ENCODE results near the gene SSBP4.

The SSBP4 gene

DNA sequence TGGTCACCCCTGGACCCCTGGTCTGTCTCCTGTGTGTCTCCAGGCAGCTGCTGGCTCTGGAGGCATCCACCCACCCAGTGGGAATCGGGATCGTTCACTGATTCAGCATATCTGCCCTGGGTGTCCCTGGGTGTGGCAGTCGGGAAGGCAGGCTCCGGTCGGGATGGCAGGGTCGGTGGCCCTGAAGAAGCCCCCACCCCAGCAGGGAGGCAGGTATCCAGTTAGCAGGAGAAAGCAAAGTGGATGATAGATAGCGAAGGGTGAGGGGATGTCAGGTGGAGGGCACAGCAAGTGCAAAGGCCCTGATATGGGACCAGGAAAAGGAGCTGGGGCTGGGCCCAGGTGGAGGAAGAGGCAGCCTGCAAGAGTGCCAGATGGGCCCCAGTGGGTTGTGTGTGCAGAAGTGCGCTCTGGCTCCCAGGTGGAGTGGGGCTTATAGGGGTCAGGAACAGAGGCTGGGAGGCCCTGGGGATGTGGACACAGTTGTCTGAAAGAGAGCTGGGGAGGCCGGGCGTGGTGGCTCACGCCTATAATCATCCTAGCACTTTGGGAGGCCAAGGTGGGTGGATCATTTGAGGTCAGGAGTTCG lies 2.3 kb downstream of the SSBP4 start:
- POLR2A ChIA-PET: interaction anchor here (1.2 to 1.9 kb wide), 3 partner anchors 13 to 140 kb away, joined by 3 to 5 read pairs (median 4); partner anchors contain the start of gene JUND
- CTCF ChIA-PET: interaction anchor here (0.7 kb wide), 1 partner anchor 165 kb away, joined by 3 read pairs; no protein-coding TSS in a partner anchor
- TF ChIP-seq FOXA1 (IDR thresholded peaks at IDR 0.05) (no peak), BHLHE40 (IDR thresholded peaks at IDR 0.05; ENCODE audit: borderline replicate concordance) (no peak), FOXK2 (IDR thresholded peaks at IDR 0.05) (no peak), HDGF (IDR thresholded peaks at IDR 0.05; ENCODE audit: borderline replicate concordance) (no peak), SUZ12 (IDR thresholded peaks at IDR 0.05) (no peak), CTBP1 (IDR thresholded peaks at IDR 0.05; ENCODE audit: borderline replicate concordance) (no peak)
- DNase-seq (ENCODE audit: extremely low spot score): no peak

DNA sequence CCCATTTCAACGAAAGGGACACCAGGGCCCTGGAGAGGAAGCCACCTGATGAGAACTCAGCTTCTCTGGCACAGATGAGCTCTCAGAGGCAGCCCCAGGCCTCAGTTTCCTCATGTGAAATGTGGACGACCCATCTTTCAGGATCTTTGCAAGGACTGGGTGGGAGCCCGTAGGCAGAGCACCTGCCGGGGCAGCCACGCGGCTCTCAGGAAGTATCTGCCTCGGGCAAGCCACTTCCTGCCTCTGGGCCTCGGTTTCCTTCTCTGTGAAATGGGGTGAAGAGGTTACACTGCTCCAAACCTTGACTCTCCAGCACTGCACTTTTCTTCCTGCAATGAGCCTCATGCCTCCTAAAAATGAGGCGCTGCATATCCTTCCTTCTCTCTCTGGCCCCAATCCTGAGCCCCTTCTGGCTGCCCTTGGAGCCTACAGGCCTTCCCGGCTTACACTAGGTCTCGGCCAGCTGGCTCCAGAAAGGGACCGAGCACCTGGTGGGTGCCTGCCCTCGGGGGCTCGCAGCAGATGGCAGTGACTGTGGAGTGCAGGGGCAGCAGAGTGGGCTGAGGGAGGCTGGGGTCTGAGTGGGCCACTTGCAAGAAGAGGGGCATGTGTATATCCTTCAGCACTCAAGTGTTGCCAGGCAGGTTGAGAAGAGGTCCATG lies 3.5 kb downstream of the SSBP4 start:
- ChIA-PET POLR2A (interaction anchor here (0.7 to 1.5 kb wide), 4 partner anchors 9 to 141 kb away, joined by 3 to 4 read pairs (median 4); partner anchors contain the start of gene JUND), CTCF (no interaction called here)
- TF ChIP-seq, protein P1, sequence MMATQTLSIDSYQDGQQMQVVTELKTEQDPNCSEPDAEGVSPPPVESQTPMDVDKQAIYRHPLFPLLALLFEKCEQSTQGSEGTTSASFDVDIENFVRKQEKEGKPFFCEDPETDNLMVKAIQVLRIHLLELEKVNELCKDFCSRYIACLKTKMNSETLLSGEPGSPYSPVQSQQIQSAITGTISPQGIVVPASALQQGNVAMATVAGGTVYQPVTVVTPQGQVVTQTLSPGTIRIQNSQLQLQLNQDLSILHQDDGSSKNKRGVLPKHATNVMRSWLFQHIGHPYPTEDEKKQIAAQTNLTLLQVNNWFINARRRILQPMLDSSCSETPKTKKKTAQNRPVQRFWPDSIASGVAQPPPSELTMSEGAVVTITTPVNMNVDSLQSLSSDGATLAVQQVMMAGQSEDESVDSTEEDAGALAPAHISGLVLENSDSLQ (IDR thresholded peaks at IDR 0.05): no peak
- TF ChIP-seq TARDBP (IDR thresholded peaks at IDR 0.05): no peak
- TF ChIP-seq ARNT (IDR thresholded peaks at IDR 0.05): no peak
- no peak for TF ChIP-seq NFRKB (IDR thresholded peaks at IDR 0.05)
- no peak for TF ChIP-seq FOXA1 (IDR thresholded peaks at IDR 0.05)
- TF ChIP-seq BHLHE40 (IDR thresholded peaks at IDR 0.05; ENCODE audit: borderline replicate concordance): no peak
- TF ChIP-seq HDGF (IDR thresholded peaks at IDR 0.05; ENCODE audit: borderline replicate concordance): no peak
- no peak for TF ChIP-seq SP1 (IDR thresholded peaks at IDR 0.05)
- TF ChIP-seq CTBP1 (IDR thresholded peaks at IDR 0.05; ENCODE audit: borderline replicate concordance): no peak
- TF ChIP-seq FOXK2 (IDR thresholded peaks at IDR 0.05): no peak
- TF ChIP-seq ZNF384 (IDR thresholded peaks at IDR 0.05): no peak
- no peak for TF ChIP-seq LEF1 (IDR thresholded peaks at IDR 0.05; ENCODE audit: borderline replicate concordance)
- TF ChIP-seq ELF4 (IDR thresholded peaks at IDR 0.05): no peak
- TF ChIP-seq L3MBTL2 (conservative IDR thresholded peaks at IDR 0.05): no peak
- TF ChIP-seq FOXM1 (IDR thresholded peaks at IDR 0.05; ENCODE audit: borderline replicate concordance): no peak
- no peak for TF ChIP-seq SUZ12 (IDR thresholded peaks at IDR 0.05)
- no peak for DNase-seq (ENCODE audit: extremely low spot score)

DNA sequence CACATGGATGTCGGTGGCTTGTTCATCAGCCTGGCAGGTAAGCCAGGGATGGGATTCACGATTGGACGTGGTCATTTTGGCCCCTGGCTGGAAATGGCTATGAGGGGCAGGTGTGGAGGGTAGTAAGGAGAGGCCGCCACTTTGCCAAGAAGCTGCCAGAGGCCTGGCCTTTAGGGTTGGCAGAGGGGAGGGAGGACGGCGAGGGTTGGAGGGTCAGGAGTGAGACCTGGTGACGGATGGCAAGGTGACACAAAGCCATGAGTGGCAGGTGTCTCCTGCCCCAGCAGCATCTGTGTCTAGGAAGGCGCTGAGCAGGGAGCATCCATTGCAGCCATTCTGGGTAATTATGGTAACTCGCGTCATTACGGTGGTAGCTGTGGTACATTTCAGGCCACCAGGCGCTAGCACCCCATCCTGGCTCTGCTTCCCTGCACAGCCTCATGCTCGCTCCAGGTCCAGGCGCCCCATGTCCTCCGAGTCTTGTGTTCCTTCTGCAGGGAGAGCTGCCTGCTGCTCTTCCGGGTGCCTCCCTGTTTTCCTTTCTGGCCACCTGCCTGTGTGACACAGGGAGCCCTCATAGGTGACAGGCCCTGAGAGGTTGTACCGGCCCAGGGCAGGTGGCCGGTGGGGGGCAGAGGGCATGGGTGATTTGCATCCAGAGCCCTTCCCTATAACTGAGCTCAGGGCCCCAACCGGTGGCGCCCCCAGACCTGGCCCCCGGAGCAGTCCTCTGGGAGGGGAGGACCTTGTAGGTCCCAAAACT lies 4.2 kb downstream of the SSBP4 start:
- no peak for DNase-seq (ENCODE audit: extremely low spot score)
- TF ChIP-seq, protein P1 (IDR thresholded peaks at IDR 0.05): no peak
- ChIA-PET CTCF (no interaction called here), POLR2A (interaction anchor here (0.7 to 1.5 kb wide), 3 partner anchors 8 to 142 kb away, joined by 3 to 4 read pairs (median 4); partner anchors contain the start of gene JUND)

DNA sequence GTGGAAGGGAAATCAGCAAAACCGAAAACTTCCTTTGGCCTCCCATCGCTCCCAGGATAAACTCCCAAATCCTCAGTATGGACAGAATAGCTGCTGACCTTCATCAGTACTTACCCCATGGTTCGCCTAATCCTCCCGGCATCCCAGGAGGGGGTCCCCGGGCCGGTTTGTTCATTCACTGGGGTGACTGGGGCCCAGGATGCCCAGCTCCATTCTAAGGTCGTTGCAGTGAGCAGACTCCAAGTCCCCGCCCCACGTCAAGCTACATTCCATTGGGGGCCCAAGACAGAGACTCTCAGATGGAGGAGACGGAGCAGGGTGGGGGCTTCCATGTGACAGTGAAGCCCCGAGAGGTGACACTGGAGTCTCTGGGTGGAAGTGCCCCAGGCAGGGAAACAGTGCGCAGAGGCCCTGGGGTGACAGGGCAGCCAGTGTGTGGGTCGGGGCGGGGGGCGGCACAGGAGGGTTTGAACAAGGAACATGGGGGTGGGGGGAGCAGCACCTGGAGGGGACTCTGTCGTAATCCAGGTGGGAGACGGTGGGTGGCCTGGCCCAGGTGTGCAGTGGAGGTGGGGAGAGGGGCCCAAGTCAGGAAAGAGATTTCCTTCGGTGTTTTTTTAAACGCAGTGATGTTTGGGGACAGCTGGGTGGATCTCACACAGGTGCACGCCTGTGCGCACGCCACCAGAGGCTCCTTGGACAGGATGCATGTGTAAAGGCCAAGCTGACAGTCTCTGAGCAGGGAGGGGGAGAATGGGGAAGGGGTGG lies 5.1 kb downstream of the SSBP4 start:
- CTCF ChIA-PET: no interaction called here
- POLR2A ChIA-PET: interaction anchor here (1.5 kb wide), 1 partner anchor 143 kb away, joined by 4 read pairs; the partner anchor contains the start of gene JUND
- TF ChIP-seq TARDBP (IDR thresholded peaks at IDR 0.05) (no peak), NFRKB (IDR thresholded peaks at IDR 0.05) (no peak), BHLHE40 (IDR thresholded peaks at IDR 0.05; ENCODE audit: borderline replicate concordance) (no peak), SP1 (IDR thresholded peaks at IDR 0.05) (no peak), LEF1 (IDR thresholded peaks at IDR 0.05; ENCODE audit: borderline replicate concordance) (no peak), HDGF (IDR thresholded peaks at IDR 0.05; ENCODE audit: borderline replicate concordance) (no peak)
- DNase-seq (ENCODE audit: extremely low spot score): no peak

DNA sequence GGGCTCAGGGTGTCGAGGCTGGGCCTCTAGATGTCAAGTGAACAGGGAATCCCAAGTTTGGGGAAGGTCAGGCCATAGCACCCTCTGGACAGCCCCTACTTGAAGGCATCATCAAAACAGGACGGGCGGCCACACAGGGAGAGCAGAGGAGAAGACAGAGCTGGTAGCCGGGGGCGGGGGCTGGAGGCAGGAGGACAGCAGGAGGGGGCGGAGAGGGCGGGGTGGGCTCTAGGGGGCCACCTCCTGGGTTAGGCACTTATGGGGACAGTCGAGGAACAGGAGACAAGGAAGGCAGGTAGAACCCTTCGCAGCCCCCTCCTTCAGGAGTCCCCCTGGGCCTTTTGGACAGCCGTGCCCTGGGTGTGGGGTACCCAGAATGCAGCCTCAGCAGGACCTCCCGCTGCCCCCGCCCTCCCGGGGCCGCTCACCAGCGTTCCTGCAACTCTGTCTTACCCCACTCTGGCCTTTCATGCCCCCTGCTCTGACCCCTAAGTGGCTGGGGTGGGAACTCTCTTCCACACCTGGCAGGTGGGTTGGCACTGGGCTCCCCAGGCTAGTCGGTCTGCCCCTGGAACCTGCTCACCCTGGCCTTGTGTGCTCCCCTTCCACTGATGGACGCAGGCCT lies 5.8 kb downstream of the SSBP4 start:
- POLR2A ChIA-PET: interaction anchor here (1.1 to 1.6 kb wide), 2 partner anchors 8 to 143 kb away, joined by 3 to 7 read pairs; no protein-coding TSS in a partner anchor
- TF ChIP-seq NFRKB (IDR thresholded peaks at IDR 0.05): no peak
- TF ChIP-seq TARDBP (IDR thresholded peaks at IDR 0.05): no peak
- no peak for TF ChIP-seq CTBP1 (IDR thresholded peaks at IDR 0.05; ENCODE audit: borderline replicate concordance)
- no peak for TF ChIP-seq ZNF384 (IDR thresholded peaks at IDR 0.05)
- no peak for TF ChIP-seq FOXK2 (IDR thresholded peaks at IDR 0.05)
- TF ChIP-seq SP1 (IDR thresholded peaks at IDR 0.05): no peak
- no peak for TF ChIP-seq ARNT (IDR thresholded peaks at IDR 0.05)
- TF ChIP-seq SUZ12 (IDR thresholded peaks at IDR 0.05): no peak
- no peak for TF ChIP-seq L3MBTL2 (conservative IDR thresholded peaks at IDR 0.05)
- no peak for TF ChIP-seq FOXM1 (IDR thresholded peaks at IDR 0.05; ENCODE audit: borderline replicate concordance)
- CTCF ChIA-PET: no interaction called here
- DNase-seq (ENCODE audit: extremely low spot score): no peak

Data from HEK293T (cell line).